ENCODE measurements around the gene WIPF2. TPM values are rescaled to one million over a fixed set of nuclear protein-coding genes. Genes with fewer than 3 reads are reported as not detected.

WIPF2 gene
- polyA plus RNA-seq, 1 donor (not counting 4 experiments of a cell fraction or from before 2014, with no cell fraction given) = 8.5 TPM

- TF ChIP-seq CTCF (optimal IDR thresholded peaks at IDR 0.05 in 1 of 3, IDR thresholded peaks at IDR 0.05 in 1 of 3, conservative IDR thresholded peaks at IDR 0.05 in 1 of 3; ENCODE audit: extremely low read depth in 1 of 3, insufficient read depth in 2 of 3, low read length in 3 of 3) (no peak), EZH2 (IDR thresholded peaks at IDR 0.05; ENCODE audit: low read length) (no peak)
- Histone ChIP-seq H2AFZ (ENCODE audit: control insufficient read depth, low read length) (no peak overlapping the region), H3K79me2 (ENCODE audit: control insufficient read depth, insufficient read depth, low read length) (peaks cover 67% of the 10 kb centered on the region), H3K9me1 (ENCODE audit: control insufficient read depth, extremely low read depth, insufficient read depth, low read length) (no peaks in the 10 kb centered on the region), H3K27me3 (ENCODE audit: control insufficient read depth, extremely low read depth, insufficient read depth, low read length) (no peaks in the 10 kb centered on the region), H3K36me3 (ENCODE audit: control insufficient read depth in 2 of 2, extremely low read depth in 1 of 2, insufficient read depth in 2 of 2, low read length in 2 of 2) (peaks cover 0 to 2% of the 10 kb centered on the region in 2 experiments), H3K4me3 (ENCODE audit: control insufficient read depth in 2 of 3, extremely low read depth in 1 of 3, insufficient read depth in 2 of 3, low read depth in 1 of 3, low read length in 3 of 3) (peak overlapping the region; percentile 86 to 95 (median 92)), H3K4me2 (ENCODE audit: control insufficient read depth, extremely low read depth, insufficient read depth, low read depth, low read length) (peak overlapping the region; percentile 97), H3K4me1 (ENCODE audit: control insufficient read depth, extremely low read depth, insufficient read depth, low read length) (peaks cover 77% of the 10 kb centered on the region), H4K20me1 (ENCODE audit: control insufficient read depth, extremely low read depth, insufficient read depth, low read length) (peaks cover 10% of the 10 kb centered on the region), H3K27ac (ENCODE audit: control insufficient read depth, insufficient read depth, low read length) (peak overlapping the region; percentile 15), H3K9me3 (ENCODE audit: control insufficient read depth, low read depth, low read length) (no peaks in the 10 kb centered on the region), H3K9ac (ENCODE audit: control insufficient read depth, extremely low read depth, insufficient read depth, low read length) (peak overlapping the region; percentile 95)
- no peak for DNase-seq (ENCODE audit: low read depth, low spot score)
- dilution Hi-C loops (cut with MboI; ENCODE audit: extremely low pct_ligation_motif_present, low sequenced_read_pairs) = no loop called here
- FAIRE-seq = no peak
Observed at GRCh38 chr17:40319651-40320540, 100.8 kb downstream of the WIPF2 start.

GRCh38 chr17:40320756-40321523, 101.8 kb downstream of the WIPF2 start:
- peaks cover 75% of the 10 kb centered on the region for H3K79me2 ChIP-seq (ENCODE audit: control insufficient read depth, insufficient read depth, low read length)
- peaks cover 12% of the 10 kb centered on the region for H4K20me1 ChIP-seq (ENCODE audit: control insufficient read depth, extremely low read depth, insufficient read depth, low read length)
- no peaks in the 10 kb centered on the region for H3K9me3 ChIP-seq (ENCODE audit: control insufficient read depth, low read depth, low read length)
- H3K4me1 ChIP-seq (ENCODE audit: control insufficient read depth, extremely low read depth, insufficient read depth, low read length) = peaks cover 72% of the 10 kb centered on the region
- peak overlapping the region in 1 of 3 experiments; percentile 95 for H3K4me3 ChIP-seq (ENCODE audit: control insufficient read depth in 2 of 3, extremely low read depth in 1 of 3, insufficient read depth in 2 of 3, low read depth in 1 of 3, low read length in 3 of 3)
- H3K36me3 ChIP-seq (ENCODE audit: control insufficient read depth in 2 of 2, extremely low read depth in 1 of 2, insufficient read depth in 2 of 2, low read length in 2 of 2) = peaks cover 0 to 2% of the 10 kb centered on the region in 2 experiments
- H3K9ac ChIP-seq (ENCODE audit: control insufficient read depth, extremely low read depth, insufficient read depth, low read length) = peak overlapping the region; percentile 46
- H3K9me1 ChIP-seq (ENCODE audit: control insufficient read depth, extremely low read depth, insufficient read depth, low read length) = no peaks in the 10 kb centered on the region
- H3K27ac ChIP-seq (ENCODE audit: control insufficient read depth, insufficient read depth, low read length) = peak overlapping the region; percentile 15
- dilution Hi-C loops (cut with MboI; ENCODE audit: extremely low pct_ligation_motif_present, low sequenced_read_pairs) = no loop called here
- TF ChIP-seq EZH2 (IDR thresholded peaks at IDR 0.05; ENCODE audit: low read length) = no peak
- no peak for TF ChIP-seq CTCF (optimal IDR thresholded peaks at IDR 0.05 in 1 of 3, IDR thresholded peaks at IDR 0.05 in 1 of 3, conservative IDR thresholded peaks at IDR 0.05 in 1 of 3; ENCODE audit: extremely low read depth in 1 of 3, insufficient read depth in 2 of 3, low read length in 3 of 3)
- H2AFZ ChIP-seq (ENCODE audit: control insufficient read depth, low read length) = no peak overlapping the region
- peak overlapping the region; percentile 97 for H3K4me2 ChIP-seq (ENCODE audit: control insufficient read depth, extremely low read depth, insufficient read depth, low read depth, low read length)
- FAIRE-seq = no peak
- no peak for DNase-seq (ENCODE audit: low read depth, low spot score)
- H3K27me3 ChIP-seq (ENCODE audit: control insufficient read depth, extremely low read depth, insufficient read depth, low read length) = no peaks in the 10 kb centered on the region

All from keratinocyte (primary cell).